OCI-LY3 (cell line): Measurements from ENCODE around the gene SEC14L1.

Source experiments
- H2AFZ ChIP-seq: fragments of 200-600, 300-600 bp; shearing (Covaris generic); 2 replicates; pipeline ENCODE4 v1.6.0; 2014; ENCODE audit warnings: antibody characterized with exemption, low read depth, low read length
- H3K27ac ChIP-seq: fragments of 200-600, 300-600 bp; sonication (generic); 2 replicates; pipeline ENCODE4 v1.5.1; 2014; ENCODE audit warnings: mild to moderate bottlenecking, low read length, moderate library complexity, mixed read lengths
- H3K27me3 ChIP-seq: fragments of 200-600, 300-600 bp; sonication (generic); 2 replicates; pipeline ENCODE4 v1.6.1; 2014; ENCODE audit warnings: low read depth, low read length, mixed read lengths
- H3K36me3 ChIP-seq: fragments of 200-600, 300-600 bp; sonication (generic); replicated peaks from 2 replicates; pipeline ENCODE3; 2014; ENCODE audit warnings: low read depth, low read length, mixed read lengths
- H3K4me1 ChIP-seq: fragments of 300-600, 200-600 bp; sonication (generic); 2 replicates; pipeline ENCODE4 v1.6.1; 2014; ENCODE audit warnings: low read length, mixed read lengths
- H3K4me2 ChIP-seq: fragments of 200-600, 300-600 bp; sonication (generic); 2 replicates; pipeline ENCODE4 v1.6.1; 2014; ENCODE audit warnings: low read length, mixed read lengths
- H3K4me3 ChIP-seq: fragments of 300-600, 200-600 bp; sonication (generic); 2 replicates; pipeline ENCODE4 v1.5.1; 2014; ENCODE audit warnings: antibody characterized with exemption, mild to moderate bottlenecking, low read length, moderate library complexity
- H3K79me2 ChIP-seq: fragments of 300-600, 200-600 bp; shearing (Covaris generic); 2 replicates; pipeline ENCODE4 v1.6.1; 2014; ENCODE audit warnings: mild to moderate bottlenecking, low read length, mixed read lengths
- H3K9ac ChIP-seq: fragments of 300-600, 200-600 bp; shearing (Covaris generic); 2 replicates; pipeline ENCODE4 v1.6.0; 2014; ENCODE audit warnings: mild to moderate bottlenecking, low read length, moderate library complexity
- H3K9me3 ChIP-seq: fragments of 200-600, 300-600 bp; shearing (Covaris generic); 2 replicates; pipeline ENCODE4 v1.6.1; 2014; ENCODE audit warnings: low read length, mixed read lengths; ENCODE audit not compliant: insufficient read depth
- H4K20me1 ChIP-seq: fragments of 200-600, 300-600 bp; sonication (generic); 2 replicates; pipeline ENCODE4 v1.6.1; 2016; ENCODE audit warnings: low read length, mixed read lengths; ENCODE audit not compliant: insufficient read depth
- CTCF ChIP-seq: fragments of 200-600, 300-600 bp; sonication (generic); IDR thresholded peaks from 2 replicates; pipeline ENCODE4 v1.5.1; 2014; ENCODE audit warnings: antibody characterized with exemption, low read length, low read depth
- EZH2phosphoT487 ChIP-seq: fragments of 200-600 bp; shearing (Covaris generic); IDR thresholded peaks from 2 replicates; pipeline ENCODE4 v1.6.1; 2018; ENCODE audit warnings: antibody characterized with exemption, mixed run types, low read depth

SEC14L1 gene

GRCh38 chr17:77180503-77181357, 40.0 kb downstream of the SEC14L1 start:
- H3K4me1 ChIP-seq, result peaks cover 12% of the 10 kb centered on the region
- TF ChIP-seq EZH2phosphoT487 (no peak), CTCF (no peak)
- H3K79me2 ChIP-seq, result peaks cover 55% of the 10 kb centered on the region
- peaks cover 46% of the 10 kb centered on the region for H4K20me1 ChIP-seq
- no peak overlapping the region for H3K9ac ChIP-seq
- H2AFZ ChIP-seq, result no peak overlapping the region
- H3K27ac ChIP-seq, result no peak overlapping the region
- H3K4me3 ChIP-seq, result no peak overlapping the region
- H3K4me2 ChIP-seq, result no peak overlapping the region
- H3K27me3 ChIP-seq, result no peaks in the 10 kb centered on the region
- H3K36me3 ChIP-seq, result peaks cover 10% of the 10 kb centered on the region
- no peaks in the 10 kb centered on the region for H3K9me3 ChIP-seq

- peaks cover 46% of the 10 kb centered on the region for H4K20me1 ChIP-seq
- peaks cover 3% of the 10 kb centered on the region for H3K36me3 ChIP-seq
Observed at GRCh38 chr17:77182205-77183172, 41.7 kb downstream of the SEC14L1 start.

GRCh38 chr17:77184474-77184873, 43.7 kb downstream of the SEC14L1 start:
- H3K4me1 ChIP-seq, result peaks cover 37% of the 10 kb centered on the region
- H3K4me2 ChIP-seq, result no peak overlapping the region
- H3K27ac ChIP-seq, result no peak overlapping the region
- H3K4me3 ChIP-seq, result no peak overlapping the region
- TF ChIP-seq EZH2phosphoT487, result no peak
- no peak for TF ChIP-seq CTCF
- no peaks in the 10 kb centered on the region for H3K9me3 ChIP-seq
- H3K27me3 ChIP-seq, result no peaks in the 10 kb centered on the region
- peaks cover 73% of the 10 kb centered on the region for H3K79me2 ChIP-seq
- no peak overlapping the region for H3K9ac ChIP-seq
- no peaks in the 10 kb centered on the region for H3K36me3 ChIP-seq
- H4K20me1 ChIP-seq, result peaks cover 46% of the 10 kb centered on the region
- no peak overlapping the region for H2AFZ ChIP-seq

More at GRCh38 chr17:77182205-77183172, 41.7 kb downstream of the SEC14L1 start:
- Histone ChIP-seq H3K4me2 (peak overlapping the region; percentile 30; the same call in 1 of the 2 replicates), H3K27ac (no peak overlapping the region), H3K4me1 (peaks cover 19% of the 10 kb centered on the region), H3K79me2 (peaks cover 69% of the 10 kb centered on the region), H3K9me3 (no peaks in the 10 kb centered on the region), H2AFZ (no peak overlapping the region), H3K27me3 (no peaks in the 10 kb centered on the region), H3K9ac (no peak overlapping the region), H3K4me3 (no peak overlapping the region)
- no peak for TF ChIP-seq EZH2phosphoT487
- no peak for TF ChIP-seq CTCF

- peaks cover 44% of the 10 kb centered on the region for H3K4me1 ChIP-seq
- H3K79me2 ChIP-seq, result peaks cover 73% of the 10 kb centered on the region
- no peaks in the 10 kb centered on the region for H3K36me3 ChIP-seq
- no peak overlapping the region for H2AFZ ChIP-seq
- H3K4me2 ChIP-seq, result no peak overlapping the region
- no peak overlapping the region for H3K27ac ChIP-seq
- no peaks in the 10 kb centered on the region for H3K9me3 ChIP-seq
- peaks cover 46% of the 10 kb centered on the region for H4K20me1 ChIP-seq
- H3K9ac ChIP-seq, result no peak overlapping the region
- TF ChIP-seq CTCF, result no peak
- TF ChIP-seq EZH2phosphoT487, result no peak
- no peaks in the 10 kb centered on the region for H3K27me3 ChIP-seq
- no peak overlapping the region for H3K4me3 ChIP-seq
Observed at GRCh38 chr17:77185137-77185536, 44.4 kb downstream of the SEC14L1 start.
